ENCODE data around the gene C1orf210.

Gene C1orf210

GRCh38 chr1:43285269-43285990 lies at the start of gene C1orf210:
C1orf210 (minus strand) TSS chr1:43285581; CDS start chr1:43283270, 2,311 bp downstream.
- in situ Hi-C loops (cut with MboI; ENCODE audit: low pct_unique_long_range_greater_than_20kb, low sequenced_read_pairs) = no loop called here
- no peak for DNase-seq

GRCh38 chr1:43334453-43335205 lies 49.2 kb upstream of the C1orf210 start:
- in situ Hi-C loops (cut with MboI; ENCODE audit: low pct_unique_long_range_greater_than_20kb, low sequenced_read_pairs) = no loop called here
- DNase-seq = no peak

GRCh38 chr1:43331688-43332087 lies 46.3 kb upstream of the C1orf210 start:
- no peak for DNase-seq
- in situ Hi-C loops (cut with MboI; ENCODE audit: low pct_unique_long_range_greater_than_20kb, low sequenced_read_pairs) = no loop called here

GRCh38 chr1:43329995-43330751 lies 44.8 kb upstream of the C1orf210 start:
- DNase-seq = peak; percentile 89

GRCh38 chr1:43327549-43328292 lies 42.3 kb upstream of the C1orf210 start:
- no peak for DNase-seq
- in situ Hi-C loops (cut with MboI; ENCODE audit: low pct_unique_long_range_greater_than_20kb, low sequenced_read_pairs) = no loop called here

More at GRCh38 chr1:43329995-43330751, 44.8 kb upstream of the C1orf210 start:
- in situ Hi-C loops (cut with MboI; ENCODE audit: low pct_unique_long_range_greater_than_20kb, low sequenced_read_pairs) = no loop called here

- no peak for DNase-seq
- in situ Hi-C loops (cut with MboI; ENCODE audit: low pct_unique_long_range_greater_than_20kb, low sequenced_read_pairs) = no loop called here
These were observed 40.0 kb upstream of the C1orf210 start for GRCh38 chr1:43325381-43325780.

GRCh38 chr1:43324810-43325209 lies 39.4 kb upstream of the C1orf210 start:
- in situ Hi-C loops (cut with MboI; ENCODE audit: low pct_unique_long_range_greater_than_20kb, low sequenced_read_pairs) = no loop called here

GRCh38 chr1:43322506-43322905 lies 37.1 kb upstream of the C1orf210 start:
- DNase-seq = no peak
- in situ Hi-C loops (cut with MboI; ENCODE audit: low pct_unique_long_range_greater_than_20kb, low sequenced_read_pairs) = no loop called here

More at GRCh38 chr1:43324810-43325209, 39.4 kb upstream of the C1orf210 start:
- DNase-seq = no peak

- in situ Hi-C loops (cut with MboI; ENCODE audit: low pct_unique_long_range_greater_than_20kb, low sequenced_read_pairs) = no loop called here
- DNase-seq = no peak
These were observed 36.0 kb upstream of the C1orf210 start for GRCh38 chr1:43321331-43321891.

- in situ Hi-C loops (cut with MboI; ENCODE audit: low pct_unique_long_range_greater_than_20kb, low sequenced_read_pairs) = no loop called here
- no peak for DNase-seq
These were observed 34.4 kb upstream of the C1orf210 start for GRCh38 chr1:43319766-43320165.

GRCh38 chr1:43319288-43319687 lies 33.9 kb upstream of the C1orf210 start:
- in situ Hi-C loops (cut with MboI; ENCODE audit: low pct_unique_long_range_greater_than_20kb, low sequenced_read_pairs) = no loop called here
- no peak for DNase-seq

GRCh38 chr1:43318831-43319230 lies 33.5 kb upstream of the C1orf210 start:
- in situ Hi-C loops (cut with MboI; ENCODE audit: low pct_unique_long_range_greater_than_20kb, low sequenced_read_pairs) = no loop called here
- DNase-seq = no peak

- in situ Hi-C loops (cut with MboI; ENCODE audit: low pct_unique_long_range_greater_than_20kb, low sequenced_read_pairs) = no loop called here
These were observed 32.6 kb upstream of the C1orf210 start for GRCh38 chr1:43317817-43318471.

GRCh38 chr1:43316738-43317520 lies 31.5 kb upstream of the C1orf210 start:
- in situ Hi-C loops (cut with MboI; ENCODE audit: low pct_unique_long_range_greater_than_20kb, low sequenced_read_pairs) = no loop called here
- no peak for DNase-seq

More at GRCh38 chr1:43317817-43318471, 32.6 kb upstream of the C1orf210 start:
- DNase-seq = no peak

GRCh38 chr1:43315963-43316737 lies 30.8 kb upstream of the C1orf210 start:
- in situ Hi-C loops (cut with MboI; ENCODE audit: low pct_unique_long_range_greater_than_20kb, low sequenced_read_pairs) = no loop called here
- DNase-seq = no peak

- in situ Hi-C loops (cut with MboI; ENCODE audit: low pct_unique_long_range_greater_than_20kb, low sequenced_read_pairs) = no loop called here
- DNase-seq = no peak
These were observed 30.1 kb upstream of the C1orf210 start for GRCh38 chr1:43315481-43315880.

- in situ Hi-C loops (cut with MboI; ENCODE audit: low pct_unique_long_range_greater_than_20kb, low sequenced_read_pairs) = no loop called here
- no peak for DNase-seq
These were observed 28.9 kb upstream of the C1orf210 start for GRCh38 chr1:43314233-43314632.
